Right lobe of liver (tissue), 4 donors: ENCODE results near the gene TAS2R43.

Experiments used
- CTCF ChIP-seq, 4 donors: fragments of 200-600 bp in 3 of 4; fragments of 450-650 bp in 1 of 4; IDR thresholded peaks; one replicate each; pipeline versions ENCODE4 v1.5.1 to v1.8.0; 2016 to 2022; ENCODE audit warnings: antibody characterized with exemption in 4 of 4, mild to moderate bottlenecking in 2 of 4
- POLR2A ChIP-seq: fragments of 450-650 bp; IDR thresholded peaks from one replicate; pipeline ENCODE4 v1.6.1; 2017; ENCODE audit warnings: antibody characterized with exemption, mild to moderate bottlenecking
- donor health status: DM: no; HTN: no; CAD: no.
- donor health status: DM: no; HTN: no; CAD: no.
- donor health status: DM: no; HTN: yes; CAD: no.

- TF ChIP-seq CTCF (IDR thresholded peaks at IDR 0.05): no peak
- no peak for TF ChIP-seq POLR2A
Observed at GRCh38 chr12:11133816-11134215, 41.7 kb upstream of the TAS2R43 start.
